Thoracic aorta (tissue), 2 donors: ENCODE results near the gene KCNAB1. TPM values are rescaled to one million over a fixed set of nuclear protein-coding genes. Genes with fewer than 3 reads are reported as not detected.

ENCODE experiments used
- ATAC-seq: fragments of 150-250 bp; one replicate; pipeline ENCODE4 v1.8.0; 2017; ENCODE audit warnings: low read depth; ENCODE audit not compliant: insufficient number of reproducible peaks, low FRiP score
- DNase-seq: peaks from one replicate; pipeline ENCODE4 v3.0.0-alpha.2; 2020; ENCODE audit warnings: low spot score
- H3K27ac ChIP-seq, 2 donors: fragments of 200-600 bp; sonication (generic); 1 replicate in 1 of 2; 2 replicates in 1 of 2; pipeline ENCODE4 v1.5.1; 2016; ENCODE audit warnings: mild to moderate bottlenecking in 2 of 2, moderate library complexity in 2 of 2
- H3K27me3 ChIP-seq: fragments of 200-600 bp; sonication (generic); replicated peaks from 2 replicates; pipeline ENCODE4 v1.6.0; 2016; ENCODE audit warnings: mild to moderate bottlenecking; ENCODE audit not compliant: insufficient read depth
- H3K36me3 ChIP-seq: fragments of 200-600 bp; sonication (generic); one replicate; pipeline ENCODE4 v1.5.1; 2016
- H3K4me1 ChIP-seq, 2 donors: fragments of 200-600 bp; sonication (generic); 1 replicate in 1 of 2; 2 replicates in 1 of 2; pipeline versions ENCODE4 v1.5.1 to v1.6.0; 2016; ENCODE audit warnings: low read depth in 2 of 2, mild to moderate bottlenecking in 1 of 2; ENCODE audit not compliant: control insufficient read depth in 1 of 2
- H3K4me3 ChIP-seq: fragments of 200-600 bp; sonication (generic); 2 replicates; pipeline ENCODE4 v1.5.1; 2016; ENCODE audit warnings: mild to moderate bottlenecking
- H3K9me3 ChIP-seq: fragments of 200-600 bp; sonication (generic); 2 replicates; pipeline ENCODE4 v1.5.1; 2016
- total RNA-seq, 2 donors: library from RNA; depleted of rRNA; stranded (reverse); fragments of >200 nt; gene quantifications; one replicate each; pipeline versions ENCODE4 v1.1.0 to v1.2.3, GENCODE V29; 2016
- TF ChIP-seq, protein P1 (sequence below): fragments of 200-600 bp; sonication (generic); IDR thresholded peaks from one replicate; pipeline ENCODE4 v1.5.1; 2019; ENCODE audit warnings: antibody characterized with exemption

Gene KCNAB1
- total RNA-seq, 2 donors from 2014 or later = 12.2 to 14.2 TPM

DNA sequence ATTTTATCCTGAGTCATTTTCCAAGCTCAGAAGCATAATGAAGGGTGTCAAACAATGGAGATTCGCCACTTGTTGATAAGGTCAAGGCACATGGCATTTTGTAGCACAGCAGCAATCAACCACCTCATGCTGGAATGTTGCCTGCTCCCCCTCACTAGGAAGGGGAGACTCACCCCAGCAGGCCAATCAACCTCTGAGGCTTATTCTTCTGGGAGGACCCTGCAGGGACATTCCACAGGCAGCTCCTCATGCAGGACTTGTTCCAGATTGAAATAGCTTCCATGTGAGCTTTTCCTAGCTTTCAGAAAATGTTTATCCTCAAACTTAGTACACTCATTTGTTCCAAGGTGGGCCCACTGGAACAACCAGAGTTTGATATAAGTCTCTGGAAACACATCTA, 356.9 kb downstream of the KCNAB1 start:
- DNase-seq = no peak
- Histone ChIP-seq H3K27ac (no peak overlapping the region), H3K9me3 (no peaks in the 10 kb centered on the region), H3K4me3 (no peak overlapping the region), H3K27me3 (no peaks in the 10 kb centered on the region), H3K36me3 (no peaks in the 10 kb centered on the region), H3K4me1 (peaks cover 3 to 11% of the 10 kb centered on the region in 2 donors)
- ATAC-seq = no peak
- TF ChIP-seq, protein P1, sequence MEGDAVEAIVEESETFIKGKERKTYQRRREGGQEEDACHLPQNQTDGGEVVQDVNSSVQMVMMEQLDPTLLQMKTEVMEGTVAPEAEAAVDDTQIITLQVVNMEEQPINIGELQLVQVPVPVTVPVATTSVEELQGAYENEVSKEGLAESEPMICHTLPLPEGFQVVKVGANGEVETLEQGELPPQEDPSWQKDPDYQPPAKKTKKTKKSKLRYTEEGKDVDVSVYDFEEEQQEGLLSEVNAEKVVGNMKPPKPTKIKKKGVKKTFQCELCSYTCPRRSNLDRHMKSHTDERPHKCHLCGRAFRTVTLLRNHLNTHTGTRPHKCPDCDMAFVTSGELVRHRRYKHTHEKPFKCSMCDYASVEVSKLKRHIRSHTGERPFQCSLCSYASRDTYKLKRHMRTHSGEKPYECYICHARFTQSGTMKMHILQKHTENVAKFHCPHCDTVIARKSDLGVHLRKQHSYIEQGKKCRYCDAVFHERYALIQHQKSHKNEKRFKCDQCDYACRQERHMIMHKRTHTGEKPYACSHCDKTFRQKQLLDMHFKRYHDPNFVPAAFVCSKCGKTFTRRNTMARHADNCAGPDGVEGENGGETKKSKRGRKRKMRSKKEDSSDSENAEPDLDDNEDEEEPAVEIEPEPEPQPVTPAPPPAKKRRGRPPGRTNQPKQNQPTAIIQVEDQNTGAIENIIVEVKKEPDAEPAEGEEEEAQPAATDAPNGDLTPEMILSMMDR = no peak

DNA sequence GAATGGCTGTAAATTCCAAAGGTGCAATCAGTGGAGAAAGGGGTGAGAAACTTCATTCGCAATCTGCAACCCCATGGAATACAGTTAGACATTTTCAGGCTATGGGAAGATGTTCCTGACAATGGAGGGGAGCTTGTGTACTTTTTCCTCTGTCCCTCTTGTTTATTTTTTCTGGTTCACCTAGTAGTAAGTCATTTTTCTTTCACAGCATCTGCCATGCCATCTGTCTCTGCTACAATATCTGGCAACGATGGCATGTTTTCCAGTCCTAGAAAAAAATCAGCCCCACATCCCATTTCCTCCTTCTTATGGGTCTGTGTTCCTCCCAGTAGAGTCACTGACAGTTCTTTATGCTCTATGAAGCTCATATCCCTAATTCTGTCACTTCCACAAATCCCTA, 358.5 kb downstream of the KCNAB1 start:
- H3K27me3 ChIP-seq = no peaks in the 10 kb centered on the region
- TF ChIP-seq, protein P1 = no peak
- H3K36me3 ChIP-seq = no peaks in the 10 kb centered on the region
- no peaks in the 10 kb centered on the region for H3K9me3 ChIP-seq
- H3K27ac ChIP-seq = no peak overlapping the region
- ATAC-seq = no peak
- no peak for DNase-seq
- peaks cover 8 to 16% of the 10 kb centered on the region in 2 donors for H3K4me1 ChIP-seq
- H3K4me3 ChIP-seq = no peak overlapping the region

- Histone ChIP-seq H3K36me3 (no peaks in the 10 kb centered on the region), H3K9me3 (no peaks in the 10 kb centered on the region), H3K4me1 (peaks cover 12 to 23% of the 10 kb centered on the region in 2 donors), H3K27ac (no peak overlapping the region), H3K4me3 (no peak overlapping the region), H3K27me3 (no peaks in the 10 kb centered on the region)
- DNase-seq (no peak), ATAC-seq (no peak)
- TF ChIP-seq, protein P1 = no peak
These were observed 359.2 kb downstream of the KCNAB1 start for GRCh38 chr3:156479604-156480003.

DNA sequence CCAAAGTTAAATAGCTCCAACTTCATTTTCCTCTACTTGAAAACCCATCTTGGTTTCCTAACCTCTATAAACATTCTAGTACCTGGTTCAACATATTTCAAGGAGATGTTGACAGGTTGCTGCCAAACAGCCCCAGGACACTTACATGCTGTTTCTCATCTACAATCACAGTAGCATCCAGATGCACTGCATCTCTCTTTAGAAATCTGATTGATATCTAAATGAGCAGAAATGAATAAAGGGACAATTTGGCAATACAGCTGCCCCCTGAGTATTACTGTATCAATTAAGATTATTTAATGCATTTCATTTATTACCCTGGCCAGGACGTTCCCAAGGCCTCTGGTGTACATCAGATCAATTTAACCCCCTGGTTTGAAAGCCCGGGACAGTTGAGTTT, 360.6 kb downstream of the KCNAB1 start:
- ATAC-seq (no peak), DNase-seq (no peak)
- no peak overlapping the region for H3K27ac ChIP-seq
- H3K36me3 ChIP-seq = no peaks in the 10 kb centered on the region
- H3K27me3 ChIP-seq = no peaks in the 10 kb centered on the region
- TF ChIP-seq, protein P1 = no peak
- H3K4me3 ChIP-seq = no peak overlapping the region
- H3K9me3 ChIP-seq = no peaks in the 10 kb centered on the region
- H3K4me1 ChIP-seq = peaks cover 12 to 27% of the 10 kb centered on the region in 2 donors

- Histone ChIP-seq H3K36me3 (no peaks in the 10 kb centered on the region), H3K27ac (no peak overlapping the region), H3K9me3 (no peaks in the 10 kb centered on the region), H3K27me3 (no peaks in the 10 kb centered on the region), H3K4me3 (no peak overlapping the region), H3K4me1 (peaks cover 9 to 29% of the 10 kb centered on the region in 2 donors)
- TF ChIP-seq, protein P1 = no peak
- ATAC-seq (no peak), DNase-seq (no peak)
These were observed 362.6 kb downstream of the KCNAB1 start for GRCh38 chr3:156483002-156483401.
